Suprapubic skin (tissue), 4 donors: ENCODE measurements around the gene MUC20. TPM values are rescaled to one million over a fixed set of nuclear protein-coding genes. Genes with fewer than 3 reads are reported as not detected.

ENCODE experiments used
- DNase-seq, 2 donors: peaks; one replicate each; pipeline ENCODE4 v3.0.0-alpha.2; 2019; ENCODE audit warnings: low spot score in 2 of 2
- H3K27ac ChIP-seq: fragments of 200-600 bp; sonication (generic); one replicate; pipeline ENCODE4 v1.5.1; 2019
- H3K27me3 ChIP-seq: fragments of 200-600 bp; sonication (generic); one replicate; pipeline ENCODE4 v1.5.1; 2019
- H3K36me3 ChIP-seq: fragments of 200-600 bp; sonication (generic); one replicate; pipeline ENCODE4 v1.5.1; 2019
- H3K4me1 ChIP-seq: fragments of 200-600 bp; sonication (generic); one replicate; pipeline ENCODE4 v1.5.1; 2019
- H3K4me3 ChIP-seq: fragments of 200-600 bp; sonication (generic); one replicate; pipeline ENCODE4 v1.5.1; 2019; ENCODE audit warnings: mild to moderate bottlenecking
- H3K9me3 ChIP-seq: fragments of 200-600 bp; sonication (generic); one replicate; pipeline ENCODE4 v1.5.1; 2019
- EP300 ChIP-seq: sonication (generic); formaldehyde crosslinking; IDR thresholded peaks from one replicate; pipeline ENCODE4 v1.6.1; 2017; ENCODE audit warnings: antibody characterized with exemption
- POLR2A ChIP-seq, 2 donors: fragments of 450-650 bp; IDR thresholded peaks; one replicate each; pipeline ENCODE4 v1.6.1; 2017; ENCODE audit warnings: antibody characterized with exemption in 2 of 2, mild to moderate bottlenecking in 2 of 2, moderate library complexity in 2 of 2
- POLR2AphosphoS5 ChIP-seq, 3 donors: sonication (generic); formaldehyde crosslinking; IDR thresholded peaks; one replicate each; pipeline ENCODE4 v1.6.1; 2017; ENCODE audit warnings: antibody characterized with exemption in 3 of 3
- WGBS: methylation state at CpG from one replicate; pipeline ENCODE4 v1.1.5; 2018; 5-methylcytosine and 5-hydroxymethylcytosine counted together
- total RNA-seq, 4 donors: library from RNA; depleted of rRNA; stranded (reverse); fragments of >200 nt; gene quantifications; one replicate each; pipeline ENCODE4 v1.1.0, GENCODE V29; 2016
- TF ChIP-seq, protein P1 (sequence below), 2 donors: fragments of 200-600 bp in 1 of 2; fragments of 450-650 bp in 1 of 2; sonication (generic) in 1 of 2; IDR thresholded peaks; one replicate each; pipeline ENCODE4 v1.5.1; 2016 to 2019; ENCODE audit warnings: antibody characterized with exemption in 2 of 2, mild to moderate bottlenecking in 1 of 2, moderate library complexity in 1 of 2

The MUC20 gene
- total RNA-seq, 4 donors from 2014 or later: 0.26 to 53.4 (median 2.8) TPM

DNA sequence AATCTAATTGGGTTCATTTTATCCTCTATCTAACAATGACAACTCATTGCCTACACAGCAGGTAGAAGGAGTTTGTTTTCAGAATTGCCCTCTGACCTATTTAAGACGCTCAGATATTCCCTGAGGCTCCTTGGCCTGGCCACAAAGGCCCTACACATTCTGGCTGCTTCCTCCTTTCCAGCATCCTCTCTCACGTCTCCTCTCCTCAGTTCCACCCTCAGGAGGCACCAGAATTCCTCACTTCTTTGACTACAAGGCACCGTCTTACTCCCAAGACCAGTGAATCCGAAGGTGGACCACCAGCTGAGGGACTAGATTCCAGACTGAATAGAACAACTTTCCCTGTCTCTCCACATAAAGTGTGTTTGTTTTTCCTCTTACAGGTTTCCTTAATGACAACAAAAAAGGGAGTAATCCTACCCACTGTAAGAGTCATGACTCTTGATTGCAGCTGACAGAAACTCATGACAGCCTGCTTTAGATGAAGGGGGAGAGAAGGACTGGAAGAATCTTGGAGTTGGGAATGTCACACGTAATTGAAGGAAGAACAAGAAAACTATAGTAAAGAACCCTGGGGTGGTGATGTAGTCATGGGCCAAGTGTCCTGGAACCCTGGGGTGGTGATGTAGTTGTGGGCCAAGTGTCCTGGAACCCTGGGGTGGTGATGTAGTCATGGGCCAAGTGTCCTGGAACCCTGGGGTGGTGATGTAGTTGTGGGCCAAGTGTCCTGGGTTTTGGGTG is 22.0 kb upstream of the MUC20 start:
- Histone ChIP-seq H3K36me3 (peaks cover 28% of the 10 kb centered on the region), H3K4me3 (no peak overlapping the region), H3K9me3 (no peaks in the 10 kb centered on the region), H3K27ac (peak overlapping the region; percentile 10), H3K27me3 (no peaks in the 10 kb centered on the region), H3K4me1 (peaks cover 12% of the 10 kb centered on the region)
- peak in 1 of 2 donors; percentile 21 for DNase-seq
- TF ChIP-seq POLR2AphosphoS5 (IDR thresholded peaks at IDR 0.05) (no peak), EP300 (no peak), POLR2A (IDR thresholded peaks at IDR 0.05) (no peak)
- TF ChIP-seq, protein P1, sequence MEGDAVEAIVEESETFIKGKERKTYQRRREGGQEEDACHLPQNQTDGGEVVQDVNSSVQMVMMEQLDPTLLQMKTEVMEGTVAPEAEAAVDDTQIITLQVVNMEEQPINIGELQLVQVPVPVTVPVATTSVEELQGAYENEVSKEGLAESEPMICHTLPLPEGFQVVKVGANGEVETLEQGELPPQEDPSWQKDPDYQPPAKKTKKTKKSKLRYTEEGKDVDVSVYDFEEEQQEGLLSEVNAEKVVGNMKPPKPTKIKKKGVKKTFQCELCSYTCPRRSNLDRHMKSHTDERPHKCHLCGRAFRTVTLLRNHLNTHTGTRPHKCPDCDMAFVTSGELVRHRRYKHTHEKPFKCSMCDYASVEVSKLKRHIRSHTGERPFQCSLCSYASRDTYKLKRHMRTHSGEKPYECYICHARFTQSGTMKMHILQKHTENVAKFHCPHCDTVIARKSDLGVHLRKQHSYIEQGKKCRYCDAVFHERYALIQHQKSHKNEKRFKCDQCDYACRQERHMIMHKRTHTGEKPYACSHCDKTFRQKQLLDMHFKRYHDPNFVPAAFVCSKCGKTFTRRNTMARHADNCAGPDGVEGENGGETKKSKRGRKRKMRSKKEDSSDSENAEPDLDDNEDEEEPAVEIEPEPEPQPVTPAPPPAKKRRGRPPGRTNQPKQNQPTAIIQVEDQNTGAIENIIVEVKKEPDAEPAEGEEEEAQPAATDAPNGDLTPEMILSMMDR (IDR thresholded peaks at IDR 0.05): no peak
- WGBS: 61% methylated on average over 5 of the region's 5 CpGs

DNA sequence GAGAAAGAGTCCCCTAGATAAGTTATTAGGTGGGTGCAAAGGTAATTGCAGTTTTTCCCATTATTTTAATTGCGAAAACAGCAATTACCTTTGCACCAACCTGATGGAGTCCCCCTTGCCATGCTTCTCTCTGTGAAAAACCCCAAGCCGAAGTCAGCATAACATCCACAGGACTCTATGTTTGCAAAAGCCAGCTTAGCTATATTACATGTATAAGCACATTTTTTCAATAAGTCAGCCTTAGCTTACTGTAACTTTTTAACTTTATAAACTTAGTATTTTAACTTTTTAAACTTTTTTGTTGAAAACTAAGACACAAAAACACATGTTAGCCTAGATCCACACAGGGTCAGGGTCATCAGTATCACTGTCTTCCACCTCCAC is 21.4 kb upstream of the MUC20 start:
- TF ChIP-seq, protein P1 (IDR thresholded peaks at IDR 0.05): no peak
- no peak for TF ChIP-seq EP300
- no peak for TF ChIP-seq POLR2AphosphoS5 (IDR thresholded peaks at IDR 0.05)
- TF ChIP-seq POLR2A (IDR thresholded peaks at IDR 0.05): no peak
- no peaks in the 10 kb centered on the region for H3K27me3 ChIP-seq
- H3K4me1 ChIP-seq: peaks cover 12% of the 10 kb centered on the region
- no peak overlapping the region for H3K4me3 ChIP-seq
- no peak overlapping the region for H3K27ac ChIP-seq
- DNase-seq: no peak
- 85% methylated on average over 2 of the region's 2 CpGs for WGBS
- peaks cover 23% of the 10 kb centered on the region for H3K36me3 ChIP-seq
- no peaks in the 10 kb centered on the region for H3K9me3 ChIP-seq

DNA sequence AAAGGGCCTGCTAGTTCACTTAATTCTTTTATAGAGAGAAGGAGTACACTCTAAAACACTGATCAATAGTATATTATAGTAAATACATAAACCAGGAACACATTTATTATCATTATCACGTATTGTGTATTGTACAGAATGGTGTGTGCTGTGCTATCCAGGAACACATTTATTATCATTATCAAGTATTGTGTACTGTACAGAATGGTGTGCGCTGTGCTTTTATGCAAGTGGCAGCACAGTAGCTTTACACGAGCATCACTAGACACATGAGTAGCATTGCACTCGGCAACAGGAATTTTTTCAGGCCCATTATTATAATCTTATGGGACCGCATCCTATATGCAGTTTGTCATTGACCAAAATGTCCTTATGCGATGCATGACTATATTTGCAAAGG is 20.9 kb upstream of the MUC20 start:
- Histone ChIP-seq H3K9me3 (no peaks in the 10 kb centered on the region), H3K27ac (no peak overlapping the region), H3K36me3 (peaks cover 18% of the 10 kb centered on the region), H3K27me3 (no peaks in the 10 kb centered on the region), H3K4me1 (peaks cover 12% of the 10 kb centered on the region), H3K4me3 (no peak overlapping the region)
- peak in 1 of 2 donors; percentile 4 for DNase-seq
- 80% methylated on average over 6 of the region's 6 CpGs for WGBS
- TF ChIP-seq, protein P1 (IDR thresholded peaks at IDR 0.05): no peak
- no peak for TF ChIP-seq EP300
- TF ChIP-seq POLR2AphosphoS5 (IDR thresholded peaks at IDR 0.05): no peak
- TF ChIP-seq POLR2A (IDR thresholded peaks at IDR 0.05): no peak

DNA sequence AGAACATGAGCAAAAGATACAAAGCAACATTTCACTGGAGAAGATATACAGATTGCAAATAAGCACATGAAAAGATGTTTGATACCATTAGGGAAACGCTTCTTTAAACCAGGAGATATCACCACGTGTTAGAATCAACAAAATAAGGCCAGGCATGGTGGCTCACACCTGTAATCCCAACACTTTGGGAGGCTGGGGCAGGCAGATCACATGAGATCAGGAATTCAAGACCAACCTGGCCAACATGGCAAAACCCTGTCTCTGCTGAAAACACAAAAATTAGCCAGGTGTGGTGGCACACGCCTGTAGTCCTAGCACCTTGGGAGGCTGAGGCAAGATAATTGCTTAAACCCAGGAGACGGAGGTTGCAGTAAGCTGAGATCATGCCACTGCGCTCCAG is 20.5 kb upstream of the MUC20 start:
- Histone ChIP-seq H3K36me3 (peaks cover 18% of the 10 kb centered on the region), H3K9me3 (no peaks in the 10 kb centered on the region), H3K4me1 (peaks cover 12% of the 10 kb centered on the region), H3K4me3 (no peak overlapping the region), H3K27ac (no peak overlapping the region), H3K27me3 (no peaks in the 10 kb centered on the region)
- WGBS: 93% methylated on average over 5 of the region's 5 CpGs
- TF ChIP-seq, protein P1 (IDR thresholded peaks at IDR 0.05): no peak
- TF ChIP-seq POLR2AphosphoS5 (IDR thresholded peaks at IDR 0.05) (no peak), POLR2A (IDR thresholded peaks at IDR 0.05) (no peak), EP300 (no peak)
- peak in 1 of 2 donors; percentile 41 for DNase-seq

DNA sequence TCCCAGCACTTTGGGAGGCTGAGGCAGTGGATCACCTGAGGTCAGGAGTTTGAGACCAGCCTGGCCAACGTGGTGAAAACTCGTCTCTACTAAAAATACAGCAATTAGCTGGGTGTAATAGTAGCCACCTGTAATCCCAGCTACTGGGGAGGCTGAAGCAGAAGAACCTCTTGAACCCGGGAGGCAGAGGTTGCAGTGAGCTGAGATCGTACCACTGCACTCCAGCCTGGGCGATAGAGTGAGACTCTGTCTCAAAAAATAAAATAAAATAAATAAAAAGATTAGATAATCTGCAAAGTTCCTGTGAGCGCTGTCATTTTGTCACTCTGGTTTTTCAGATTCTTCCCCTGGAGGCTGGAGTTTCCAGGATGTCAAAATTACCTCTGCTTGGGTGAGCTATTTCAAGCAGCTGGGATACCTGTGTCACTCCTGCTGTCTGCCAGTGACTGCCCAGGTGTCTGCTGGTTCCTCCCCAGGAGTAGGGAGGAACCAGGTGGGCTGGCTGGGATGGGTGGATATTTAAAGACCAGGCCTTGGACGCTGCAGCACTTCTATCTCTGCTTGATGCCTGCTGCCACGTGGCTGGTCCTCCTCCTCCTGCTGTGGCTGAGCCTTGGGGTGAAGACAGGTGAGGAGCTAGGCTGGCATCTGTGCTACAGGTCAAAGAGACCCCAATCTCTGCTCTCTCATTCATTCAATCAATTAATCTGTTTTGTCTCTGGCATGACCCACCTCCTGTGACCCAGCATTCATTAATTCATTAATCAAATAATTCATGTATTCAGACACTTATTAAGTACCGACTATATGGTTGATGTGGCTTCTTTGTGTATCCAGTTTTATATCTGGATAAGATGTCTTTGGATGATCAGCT is 19.5 kb upstream of the MUC20 start:
- Histone ChIP-seq H3K4me3 (no peak overlapping the region), H3K27ac (no peak overlapping the region), H3K9me3 (no peaks in the 10 kb centered on the region), H3K4me1 (peaks cover 12% of the 10 kb centered on the region), H3K36me3 (peaks cover 16% of the 10 kb centered on the region), H3K27me3 (no peaks in the 10 kb centered on the region)
- TF ChIP-seq, protein P1 (IDR thresholded peaks at IDR 0.05): no peak
- TF ChIP-seq POLR2A (IDR thresholded peaks at IDR 0.05) (no peak), POLR2AphosphoS5 (IDR thresholded peaks at IDR 0.05) (no peak), EP300 (no peak)
- DNase-seq: peak in 1 of 2 donors; percentile 79
- 72% methylated on average over 9 of the region's 9 CpGs for WGBS
